ENCODE results near the gene TCEANC. TPM values are rescaled to one million over a fixed set of nuclear protein-coding genes. Genes with fewer than 3 reads are reported as not detected.

Gene TCEANC
- total RNA-seq, 2 experiments from 2014 or later: 1.2 to 1.6 TPM

DNA sequence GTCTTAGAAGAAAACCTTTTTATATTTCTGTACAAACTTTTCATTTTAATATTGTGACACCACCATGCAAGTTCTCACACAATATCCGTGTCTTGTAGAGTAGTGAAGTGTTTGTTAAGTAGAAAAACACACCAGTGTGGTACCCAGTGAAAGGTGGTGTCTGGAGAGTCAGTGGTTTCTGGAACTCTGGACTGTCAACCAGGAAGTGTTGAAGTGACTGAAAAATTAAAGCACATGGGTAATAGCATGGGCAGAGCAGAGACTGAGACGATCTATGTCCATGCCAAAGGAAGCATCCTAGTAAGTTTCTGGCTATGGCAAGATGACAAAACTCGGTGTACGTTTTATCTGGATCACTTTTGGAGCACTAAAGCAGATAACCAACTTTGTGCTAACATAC, 58.2 kb downstream of the TCEANC start:
- CTCF ChIA-PET: no interaction called here
- POLR2A ChIA-PET: no interaction called here

Other genes starting within 250 kb of the TCEANC start
- gene EGFL6, start 83.5 kb upstream of the TCEANC start, total RNA-seq: 1 to 10 TPM; 1.1 to 1.4 TPM
- 10 to 100 TPM; 26.6 to 29.6 TPM for gene RAB9A, start 36.0 kb downstream of the TCEANC start, total RNA-seq
- gene TRAPPC2, start 81.5 kb downstream of the TCEANC start, total RNA-seq: 10 to 100 TPM; 15.0 to 17.0 TPM
- gene OFD1, start 81.6 kb downstream of the TCEANC start, total RNA-seq: 10 to 100 TPM; 22.9 to 25.3 TPM
- gene GPM6B, start 164.0 kb downstream of the TCEANC start, total RNA-seq: not detected